Measurements from ENCODE around the gene ACSBG1.

- TF ChIP-seq, protein P1, sequence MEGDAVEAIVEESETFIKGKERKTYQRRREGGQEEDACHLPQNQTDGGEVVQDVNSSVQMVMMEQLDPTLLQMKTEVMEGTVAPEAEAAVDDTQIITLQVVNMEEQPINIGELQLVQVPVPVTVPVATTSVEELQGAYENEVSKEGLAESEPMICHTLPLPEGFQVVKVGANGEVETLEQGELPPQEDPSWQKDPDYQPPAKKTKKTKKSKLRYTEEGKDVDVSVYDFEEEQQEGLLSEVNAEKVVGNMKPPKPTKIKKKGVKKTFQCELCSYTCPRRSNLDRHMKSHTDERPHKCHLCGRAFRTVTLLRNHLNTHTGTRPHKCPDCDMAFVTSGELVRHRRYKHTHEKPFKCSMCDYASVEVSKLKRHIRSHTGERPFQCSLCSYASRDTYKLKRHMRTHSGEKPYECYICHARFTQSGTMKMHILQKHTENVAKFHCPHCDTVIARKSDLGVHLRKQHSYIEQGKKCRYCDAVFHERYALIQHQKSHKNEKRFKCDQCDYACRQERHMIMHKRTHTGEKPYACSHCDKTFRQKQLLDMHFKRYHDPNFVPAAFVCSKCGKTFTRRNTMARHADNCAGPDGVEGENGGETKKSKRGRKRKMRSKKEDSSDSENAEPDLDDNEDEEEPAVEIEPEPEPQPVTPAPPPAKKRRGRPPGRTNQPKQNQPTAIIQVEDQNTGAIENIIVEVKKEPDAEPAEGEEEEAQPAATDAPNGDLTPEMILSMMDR (IDR thresholded peaks at IDR 0.05), result no peak
- TF ChIP-seq POLR2A (IDR thresholded peaks at IDR 0.05), result no peak
- no peak for TF ChIP-seq EP300 (IDR thresholded peaks at IDR 0.05)
- no peak for TF ChIP-seq POLR2AphosphoS5 (IDR thresholded peaks at IDR 0.05)
Observed at GRCh38 chr15:78146425-78147154, 87.8 kb downstream of the ACSBG1 start.
